ENCODE measurements around the gene LEMD2. TPM values are rescaled to one million over a fixed set of nuclear protein-coding genes. Genes with fewer than 3 reads are reported as not detected.
"Not testable (repeated sequence)": the region's sequence is repeated elsewhere in the genome, so short reads cannot be mapped to it uniquely, and the experiment has no call there.

LEMD2 gene
- polyA plus RNA-seq (ENCODE audit: insufficient read length in 4 of 4) = 10 to 100 TPM; 59.2 to 77.7 (median 65.9) TPM

- peak; percentile 84 to 91 (median 86) for DNase-seq (ENCODE audit: low read depth in 4 of 4, low spot score in 3 of 4)
Measured at GRCh38 chr6:33788694-33789549, at the start of gene LEMD2. LEMD2 (minus strand) TSS chr6:33789130; CDS start chr6:33789116, 14 bp downstream.

GRCh38 chr6:33837971-33838665 lies 49.2 kb upstream of the LEMD2 start:
- no peak for DNase-seq (ENCODE audit: low read depth in 4 of 4, low spot score in 3 of 4)

DNA sequence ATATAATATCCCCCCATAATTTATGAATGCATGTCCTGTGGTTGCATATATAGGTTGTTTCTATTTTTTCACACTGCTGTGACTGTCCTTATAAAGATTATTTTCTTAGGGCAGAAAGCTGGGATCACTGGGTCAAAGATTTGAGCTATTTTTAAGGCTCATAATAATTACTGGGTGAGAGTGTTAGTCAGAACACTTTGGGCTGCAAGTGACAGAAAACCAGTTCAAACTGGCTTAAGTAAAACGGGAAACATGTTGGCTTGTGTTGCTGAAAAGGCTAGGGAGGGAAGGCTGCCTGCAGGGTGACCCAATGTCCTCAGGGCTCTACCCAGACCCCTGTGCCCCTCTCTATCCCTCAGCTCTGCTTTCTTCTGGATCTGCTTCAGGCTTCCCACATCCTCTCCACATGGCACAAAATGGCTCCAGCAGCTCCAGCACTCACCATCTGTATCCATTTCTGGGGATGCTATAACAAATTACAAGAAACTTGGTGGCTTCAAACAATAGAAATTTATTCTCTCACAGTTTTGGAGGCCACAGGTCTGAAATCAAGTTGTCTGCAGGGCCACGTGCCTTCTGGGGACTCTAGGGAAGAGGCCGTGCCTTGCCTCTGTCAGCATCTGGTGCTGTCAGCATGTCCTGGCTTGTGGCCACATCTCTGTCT lies 48.0 kb upstream of the LEMD2 start:
- DNase-seq (ENCODE audit: low read depth in 4 of 4, low spot score in 3 of 4) = no peak

DNA sequence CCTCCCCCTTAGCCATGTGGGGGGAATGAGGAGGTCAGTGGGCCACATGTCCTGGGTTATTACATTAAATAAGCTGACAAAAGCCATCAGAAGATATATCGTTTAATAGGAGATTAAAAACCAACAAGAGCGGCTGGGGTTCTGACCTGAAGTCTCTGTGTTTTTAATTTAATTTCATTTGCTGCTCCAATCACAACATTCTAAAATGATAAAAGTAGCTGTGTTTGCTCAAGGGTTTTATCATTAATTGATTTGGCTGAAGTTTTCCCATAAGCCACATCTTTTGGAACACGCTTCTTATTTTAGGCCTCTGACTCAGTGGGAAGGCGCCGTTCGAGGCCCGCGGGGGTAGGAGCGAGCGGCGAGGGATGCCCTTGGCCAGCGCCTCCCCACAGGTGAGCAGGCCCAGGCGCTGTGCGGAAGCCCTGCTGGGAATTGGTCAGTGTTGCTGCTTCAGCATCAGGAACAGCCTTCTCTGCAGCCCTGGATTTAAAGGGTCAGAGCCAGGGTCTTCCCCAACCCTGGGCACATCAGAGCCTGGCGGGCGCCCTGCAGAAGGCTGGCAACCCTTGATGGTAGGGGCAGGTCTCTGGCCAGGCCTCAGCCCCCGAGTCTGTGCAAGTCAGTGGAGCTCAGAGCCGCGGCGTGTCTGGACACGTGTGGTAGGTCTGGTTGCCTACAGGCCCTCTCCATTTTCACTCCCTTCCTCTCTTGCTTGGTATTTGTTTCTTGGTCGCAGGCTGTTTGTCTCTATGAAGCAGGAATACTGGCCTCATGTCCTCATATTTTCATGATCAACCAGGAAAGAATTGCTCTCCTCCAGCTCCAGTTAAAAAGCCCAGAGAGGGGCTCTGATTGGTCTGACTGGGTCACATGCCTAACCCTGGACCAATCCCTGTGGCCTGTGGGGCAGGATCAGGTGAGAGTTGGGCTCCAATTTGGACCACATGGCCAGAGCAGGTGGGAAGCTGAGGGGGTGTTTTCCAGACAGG lies 45.8 kb upstream of the LEMD2 start:
- no peak for DNase-seq (ENCODE audit: low read depth in 4 of 4, low spot score in 3 of 4)

DNA sequence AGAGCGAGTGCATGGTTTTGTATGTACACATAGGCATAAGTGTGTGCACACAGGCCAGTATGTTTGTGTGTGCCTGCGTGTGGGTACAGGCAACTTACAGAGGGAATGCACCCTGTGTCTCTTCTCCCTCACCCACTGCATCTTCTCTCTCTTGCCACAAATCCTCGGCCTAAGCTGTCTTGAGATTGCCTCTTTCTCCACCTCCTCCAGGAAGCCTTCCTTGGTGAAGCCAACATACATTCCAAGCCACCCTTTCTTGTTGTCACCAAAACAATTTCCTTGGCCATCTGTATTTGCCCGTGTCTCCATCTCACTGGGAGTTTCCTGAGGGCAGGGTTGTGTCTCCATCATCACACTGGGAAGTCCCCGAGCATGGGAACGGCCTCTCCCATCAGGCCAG lies 44.7 kb upstream of the LEMD2 start:
- DNase-seq (ENCODE audit: low read depth in 4 of 4, low spot score in 3 of 4) = no peak

DNA sequence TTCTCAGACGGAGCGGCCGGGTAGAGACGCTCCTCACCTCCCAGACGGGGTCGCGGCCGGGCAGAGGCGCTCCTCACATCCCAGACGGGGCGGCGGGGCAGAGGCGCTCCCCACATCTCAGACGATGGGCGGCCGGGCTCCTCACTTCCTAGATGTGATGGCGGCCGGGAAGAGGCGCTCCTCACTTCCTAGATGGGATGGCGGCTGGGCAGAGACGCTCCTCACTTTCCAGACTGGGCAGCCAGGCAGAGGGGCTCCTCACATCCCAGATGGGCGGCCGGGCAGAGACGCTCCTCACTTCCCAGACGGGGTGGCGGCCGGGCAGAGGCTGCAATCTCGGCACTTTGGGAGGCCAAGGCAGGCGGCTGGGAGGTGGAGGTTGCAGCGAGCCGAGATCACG lies 43.9 kb upstream of the LEMD2 start:
- DNase-seq (ENCODE audit: low read depth in 4 of 4, low spot score in 3 of 4) = not testable (repeated sequence)

- not testable (repeated sequence) for DNase-seq (ENCODE audit: low read depth in 4 of 4, low spot score in 3 of 4)
Measured at GRCh38 chr6:33831725-33832124, 42.8 kb upstream of the LEMD2 start.

- no peak for DNase-seq (ENCODE audit: low read depth in 4 of 4, low spot score in 3 of 4)
Measured at GRCh38 chr6:33830635-33831240, 41.8 kb upstream of the LEMD2 start.

DNA sequence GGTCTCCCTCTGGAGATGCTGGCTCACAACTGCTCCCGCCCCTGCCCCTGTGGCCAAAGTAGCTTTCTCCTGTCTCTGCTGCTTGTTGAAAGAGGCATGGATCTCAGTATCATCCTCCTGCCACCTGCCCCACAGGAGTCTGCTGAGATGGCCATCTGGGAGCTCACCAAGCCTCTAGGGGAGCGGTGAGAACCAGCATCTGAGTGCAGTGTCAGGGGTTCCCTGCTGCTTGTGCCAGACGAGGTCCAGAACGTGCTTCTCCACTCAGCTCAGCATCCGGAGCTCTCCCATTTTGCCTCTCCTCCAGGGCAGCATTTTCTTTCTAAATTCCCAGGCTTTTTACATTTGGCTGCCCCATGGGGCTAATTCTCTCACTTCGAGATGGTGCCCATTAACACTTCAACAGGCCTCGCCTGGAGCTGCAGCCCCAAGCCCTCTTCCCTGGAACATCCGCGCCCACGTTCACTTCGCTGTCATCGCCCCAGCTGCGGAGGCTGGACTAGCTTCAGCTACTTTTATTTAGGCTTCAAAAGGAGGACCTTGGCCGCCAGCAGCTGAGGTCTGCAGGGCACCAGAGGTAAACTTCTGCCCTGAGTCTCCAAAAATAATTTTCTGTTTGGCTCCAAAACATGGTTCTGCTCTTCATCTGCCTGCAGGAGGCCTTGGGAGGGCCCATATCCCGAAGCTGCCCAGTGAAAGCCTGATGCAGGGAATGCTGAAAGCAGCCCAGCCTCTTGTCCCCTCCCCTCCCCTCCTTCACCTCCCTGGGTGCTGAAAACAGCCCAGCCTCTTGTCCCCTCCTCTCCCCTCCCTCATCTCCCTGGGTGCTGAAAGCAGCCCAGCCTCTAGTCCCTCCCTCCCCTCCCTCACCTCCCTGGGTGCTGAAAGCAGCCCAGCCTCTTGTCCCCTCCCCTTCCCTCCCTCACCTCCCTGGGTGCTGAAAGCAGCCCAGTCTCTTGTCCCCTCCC lies 40.1 kb upstream of the LEMD2 start:
- DNase-seq (ENCODE audit: low read depth in 4 of 4, low spot score in 3 of 4) = no peak

DNA sequence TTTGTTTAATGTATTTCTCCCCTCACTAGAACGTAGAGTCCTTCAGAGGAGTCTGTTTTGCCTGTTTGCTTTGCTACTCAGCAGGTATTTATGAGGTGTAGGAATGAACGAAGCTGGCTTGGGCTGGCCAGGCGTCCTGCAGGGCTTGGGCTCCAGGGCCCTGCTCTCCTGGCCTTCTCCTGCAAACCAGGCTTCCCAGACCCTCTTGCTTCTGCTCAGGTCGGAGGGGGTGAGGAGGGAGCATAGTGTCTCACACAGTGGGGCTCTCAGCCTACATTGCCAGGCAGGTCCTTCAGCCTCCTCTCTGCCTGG lies 39.5 kb upstream of the LEMD2 start:
- no peak for DNase-seq (ENCODE audit: low read depth in 4 of 4, low spot score in 3 of 4)

DNA sequence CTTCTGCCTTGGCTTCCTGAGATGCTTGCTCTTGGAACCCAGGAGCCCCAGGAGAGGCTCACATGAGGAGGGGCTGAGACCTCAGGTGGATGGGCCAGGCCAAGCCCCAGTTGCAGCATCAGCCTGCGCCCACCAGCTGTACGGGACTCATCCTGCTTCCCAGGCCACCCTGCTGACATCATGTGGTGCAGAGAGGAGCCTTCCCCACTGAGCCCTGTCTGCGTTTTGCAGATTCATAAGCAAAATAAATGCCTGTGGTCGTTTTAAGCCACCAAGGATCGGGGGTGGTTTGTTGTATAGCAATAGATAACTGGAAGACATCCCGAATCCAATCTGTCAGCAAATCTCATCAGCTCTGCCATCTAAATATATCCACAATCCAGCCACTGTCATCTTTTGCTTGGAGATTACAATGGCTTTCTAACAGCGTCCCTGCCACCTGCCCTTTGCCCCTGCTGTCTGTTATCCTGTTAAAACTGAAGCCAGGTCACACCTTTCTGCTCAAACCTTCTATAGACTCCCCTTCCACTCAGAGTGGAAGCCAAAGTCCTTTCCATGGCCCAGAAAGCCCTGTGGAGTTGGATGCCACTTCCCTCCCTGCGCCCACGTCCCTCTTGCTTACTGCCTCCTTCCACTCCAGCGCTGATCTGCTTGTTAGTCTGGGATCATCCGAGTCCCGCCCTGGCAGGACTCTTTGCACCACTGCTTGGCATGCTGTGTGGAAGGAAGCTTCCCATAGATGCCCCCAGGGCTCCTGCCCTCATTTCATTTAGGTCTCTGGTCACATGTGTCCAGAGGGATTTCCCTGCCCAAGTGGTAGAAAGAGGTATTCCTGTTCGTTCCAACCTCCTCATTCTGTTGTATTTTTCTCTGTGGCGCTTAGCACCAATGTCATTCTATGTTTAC lies 38.9 kb upstream of the LEMD2 start:
- no peak for DNase-seq (ENCODE audit: low read depth in 4 of 4, low spot score in 3 of 4)

DNA sequence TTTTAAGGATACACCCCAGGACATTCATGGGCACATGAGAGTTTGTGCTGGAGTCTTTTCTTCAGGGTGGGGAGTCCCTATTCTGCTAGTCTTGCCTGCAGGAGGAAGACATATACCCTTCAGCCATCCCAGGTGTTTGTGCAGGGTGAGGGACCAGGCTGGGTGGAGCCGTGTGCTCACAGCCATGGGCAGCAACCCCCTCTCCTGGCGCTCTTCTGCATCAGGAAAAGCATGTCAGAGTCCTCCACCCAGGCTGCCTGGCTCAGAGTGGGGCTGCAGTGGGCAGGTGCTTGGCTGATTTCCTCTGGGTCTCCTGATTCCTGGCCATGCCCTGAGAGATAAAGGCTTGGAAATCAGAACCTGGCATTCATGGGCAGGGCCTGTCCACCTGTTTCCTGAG lies 37.6 kb upstream of the LEMD2 start:
- DNase-seq (ENCODE audit: low read depth in 4 of 4, low spot score in 3 of 4) = no peak

GRCh38 chr6:33824461-33825154 lies 35.7 kb upstream of the LEMD2 start:
- no peak for DNase-seq (ENCODE audit: low read depth in 4 of 4, low spot score in 3 of 4)

DNA sequence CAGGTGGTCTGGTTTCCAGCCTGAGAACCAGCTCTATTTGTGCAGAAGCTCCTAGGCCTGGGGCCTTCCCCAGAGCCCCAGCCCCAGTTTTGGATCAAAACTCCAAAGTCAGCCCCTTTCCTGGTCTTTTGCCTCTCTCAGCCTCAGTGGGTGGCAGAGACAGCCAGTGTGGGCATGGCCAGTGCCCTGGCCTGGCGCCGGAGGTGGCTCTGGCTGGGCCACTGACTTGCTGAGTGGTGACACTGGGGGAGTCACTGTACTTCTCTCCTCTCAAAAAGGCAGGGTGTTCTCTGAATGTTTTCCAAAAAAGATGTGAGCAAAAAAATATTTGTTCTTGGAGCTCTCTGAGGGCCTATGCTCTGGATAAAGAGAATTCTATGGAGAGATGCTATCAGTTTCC lies 34.9 kb upstream of the LEMD2 start:
- DNase-seq (ENCODE audit: low read depth in 4 of 4, low spot score in 3 of 4) = no peak

DNA sequence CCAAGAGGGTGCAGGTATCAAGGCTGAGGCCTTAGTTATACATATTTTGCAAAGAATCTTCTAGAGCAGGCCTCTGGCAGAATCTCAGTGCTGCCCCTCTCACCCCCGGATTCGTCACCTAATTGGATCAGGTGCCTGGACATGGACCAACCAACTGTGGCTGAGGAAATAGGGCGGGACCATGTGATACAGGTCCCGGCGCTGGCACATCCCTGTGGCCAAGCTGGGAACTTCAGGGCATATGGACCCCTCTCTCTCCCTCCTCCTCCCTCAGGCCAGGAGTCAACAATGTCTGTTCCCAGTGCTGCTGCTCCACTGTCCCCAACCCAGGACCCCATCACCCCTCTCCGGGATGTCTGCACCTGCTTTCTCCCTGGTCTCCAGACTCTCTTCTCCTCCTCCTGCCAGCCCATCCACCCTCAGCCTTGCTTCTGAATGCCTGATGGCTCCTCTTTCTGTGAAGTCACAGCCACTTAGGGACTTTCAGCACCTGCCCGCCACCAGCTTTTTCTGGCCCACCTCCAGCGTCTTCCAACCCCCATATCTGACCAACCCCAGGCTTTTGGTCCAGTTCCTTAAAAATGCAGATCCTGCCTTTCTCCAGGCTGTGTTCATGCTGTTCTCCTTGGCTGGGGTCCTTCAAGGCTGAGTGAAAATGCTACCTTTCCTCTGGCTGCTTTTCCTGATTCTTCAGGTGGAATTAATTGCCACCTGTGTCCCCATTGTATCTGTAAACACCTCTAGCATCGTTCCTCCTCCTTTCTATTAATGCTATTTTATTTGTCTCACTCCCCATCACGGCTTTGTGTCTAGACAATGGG lies 33.9 kb upstream of the LEMD2 start:
- no peak for DNase-seq (ENCODE audit: low read depth in 4 of 4, low spot score in 3 of 4)

DNA sequence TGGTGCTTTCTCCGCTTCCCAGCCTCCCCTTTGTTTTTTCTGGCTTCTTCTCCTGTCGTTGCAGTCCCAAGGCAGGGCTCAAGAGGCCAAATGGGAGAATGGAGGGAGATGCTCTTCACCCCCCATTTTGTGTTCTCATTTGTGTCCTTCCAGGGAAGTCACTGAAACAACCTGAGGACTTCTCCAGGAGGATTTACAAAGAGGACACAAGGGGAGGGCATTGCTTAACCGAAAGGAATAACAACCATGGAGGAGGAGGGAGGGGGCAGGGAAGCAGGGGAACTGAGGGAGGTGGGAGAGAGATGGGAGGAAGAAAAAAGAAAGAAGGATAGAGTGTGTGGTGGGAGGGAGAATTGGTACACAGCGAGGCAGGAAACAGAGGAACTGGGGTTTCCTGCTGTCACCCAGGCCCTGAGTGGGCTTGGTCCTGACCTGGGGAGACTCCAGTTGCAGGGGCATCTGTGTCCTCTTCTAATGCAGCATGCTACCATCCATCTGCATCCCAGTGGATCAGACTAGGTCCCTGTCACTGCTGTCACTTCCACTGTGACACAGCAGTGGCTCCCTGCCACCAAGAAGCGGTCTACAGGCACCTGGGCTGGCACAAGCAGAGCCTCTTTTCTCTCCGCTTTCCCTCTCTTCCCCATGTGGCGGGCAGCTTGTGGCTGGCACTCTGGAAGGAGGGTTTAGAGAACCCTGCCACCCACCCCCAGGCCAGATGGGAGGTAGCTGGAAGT lies 32.0 kb upstream of the LEMD2 start:
- no peak for DNase-seq (ENCODE audit: low read depth in 4 of 4, low spot score in 3 of 4)

Data from left renal pelvis (tissue), 4 donors.